ENCODE data around the gene MET. TPM values are rescaled to one million over a fixed set of nuclear protein-coding genes. Genes with fewer than 3 reads are reported as not detected.
"Not testable (repeated sequence)": the region's sequence is repeated elsewhere in the genome, so short reads cannot be mapped to it uniquely, and the experiment has no call there.

Gene MET
- total RNA-seq, 1 experiment from 2014 or later: 242 TPM

GRCh38 chr7:116717137-116717536, 45.1 kb downstream of the MET start:
- H3K27ac Mint-ChIP-seq (ENCODE audit: unreplicated experiment): peak overlapping the region; percentile 54
- intact Hi-C loops (cut with micrococcal nuclease; ENCODE audit: unreplicated experiment): no loop called here
- H3K4me1 Mint-ChIP-seq (ENCODE audit: low read depth, unreplicated experiment): peaks cover 47% of the 10 kb centered on the region
- H3K36me3 Mint-ChIP-seq (ENCODE audit: insufficient read depth, unreplicated experiment): peaks cover 35% of the 10 kb centered on the region
- CTCF ChIA-PET: interaction anchor here (0.9 to 2.2 kb wide), 4 partner anchors 24 to 65 kb away, joined by 3 to 14 read pairs (median 4); partner anchors contain the start of gene MET
- no peak for TF ChIP-seq CTCF (IDR thresholded peaks at IDR 0.05; ENCODE audit: unreplicated experiment)
- no peak for DNase-seq
- BruUV-seq (replicated peaks): TSS peak; percentile 71
- H3K27me3 Mint-ChIP-seq (ENCODE audit: unreplicated experiment): no peaks in the 10 kb centered on the region
- peak overlapping the region; percentile 32 for H3K4me3 Mint-ChIP-seq (ENCODE audit: low read depth, unreplicated experiment)
- no peaks in the 10 kb centered on the region for H3K9me3 Mint-ChIP-seq (ENCODE audit: low read depth, unreplicated experiment)

GRCh38 chr7:116723959-116724529, 52.0 kb downstream of the MET start:
- intact Hi-C loops (cut with micrococcal nuclease; ENCODE audit: unreplicated experiment); H3K27me3 Mint-ChIP-seq (ENCODE audit: unreplicated experiment); H3K9me3 Mint-ChIP-seq (ENCODE audit: low read depth, unreplicated experiment); BruUV-seq (replicated peaks): not testable (repeated sequence)
- peaks cover 15% of the 10 kb centered on the region for H3K36me3 Mint-ChIP-seq (ENCODE audit: insufficient read depth, unreplicated experiment)
- H3K27ac Mint-ChIP-seq (ENCODE audit: unreplicated experiment): peak overlapping the region; percentile 79
- peak overlapping the region; percentile 82 for H3K4me3 Mint-ChIP-seq (ENCODE audit: low read depth, unreplicated experiment)
- DNase-seq: peak; percentile 76
- CTCF ChIA-PET: interaction anchor here (1.1 kb wide), 1 partner anchor 71 kb away, joined by 3 read pairs; no protein-coding TSS in a partner anchor
- H3K4me1 Mint-ChIP-seq (ENCODE audit: low read depth, unreplicated experiment): peaks cover 28% of the 10 kb centered on the region

GRCh38 chr7:116724560-116725231, 52.7 kb downstream of the MET start:
- H3K9me3 Mint-ChIP-seq (ENCODE audit: low read depth, unreplicated experiment): no peaks in the 10 kb centered on the region
- H3K4me3 Mint-ChIP-seq (ENCODE audit: low read depth, unreplicated experiment): peak overlapping the region; percentile 82
- peak overlapping the region; percentile 79 for H3K27ac Mint-ChIP-seq (ENCODE audit: unreplicated experiment)
- DNase-seq: no peak
- BruUV-seq (replicated peaks): TSS peak; percentile 50
- peaks cover 15% of the 10 kb centered on the region for H3K36me3 Mint-ChIP-seq (ENCODE audit: insufficient read depth, unreplicated experiment)
- H3K27me3 Mint-ChIP-seq (ENCODE audit: unreplicated experiment): no peaks in the 10 kb centered on the region
- intact Hi-C loops (cut with micrococcal nuclease; ENCODE audit: unreplicated experiment): loop anchor here (5.0 kb wide), 1 partner anchor 38 kb away; no protein-coding TSS in a partner anchor
- CTCF ChIA-PET: interaction anchor here (1.1 kb wide), 1 partner anchor 70 kb away, joined by 3 read pairs; no protein-coding TSS in a partner anchor
- H3K4me1 Mint-ChIP-seq (ENCODE audit: low read depth, unreplicated experiment): peaks cover 30% of the 10 kb centered on the region
- no peak for TF ChIP-seq CTCF (IDR thresholded peaks at IDR 0.05; ENCODE audit: unreplicated experiment)

GRCh38 chr7:116726149-116726548, 54.2 kb downstream of the MET start:
- Mint-ChIP-seq H3K27me3 (ENCODE audit: unreplicated experiment) (no peaks in the 10 kb centered on the region), H3K36me3 (ENCODE audit: insufficient read depth, unreplicated experiment) (peaks cover 27% of the 10 kb centered on the region), H3K4me1 (ENCODE audit: low read depth, unreplicated experiment) (peaks cover 45% of the 10 kb centered on the region), H3K27ac (ENCODE audit: unreplicated experiment) (peak overlapping the region; percentile 31), H3K9me3 (ENCODE audit: low read depth, unreplicated experiment) (no peaks in the 10 kb centered on the region), H3K4me3 (ENCODE audit: low read depth, unreplicated experiment) (no peak overlapping the region)
- BruUV-seq (replicated peaks): no TSS peak
- CTCF ChIA-PET: no interaction called here
- DNase-seq: no peak
- intact Hi-C loops (cut with micrococcal nuclease; ENCODE audit: unreplicated experiment): loop anchor here (5.0 kb wide), 1 partner anchor 36 kb away; no protein-coding TSS in a partner anchor
- TF ChIP-seq CTCF (IDR thresholded peaks at IDR 0.05; ENCODE audit: unreplicated experiment): no peak

Measured in Calu3 (cell line).